Activated naive CD8-positive, alpha-beta T cell treated with anti-CD3 and anti-CD28 coated beads, Interleukin-2, amount 10 ng/mL, durations not matched to agents 7 days and 5 days (primary cell): ENCODE results near the gene MAN2C1. TPM values are rescaled to one million over a fixed set of nuclear protein-coding genes. Genes with fewer than 3 reads are reported as not detected.

Source experiments
- ATAC-seq: fragments of 150-1000 bp; cut with Tn5 transposase; one replicate; pipeline ENCODE4 v1.10.0; 2021; ENCODE audit warnings: low read depth, moderate library complexity
- POLR2A ChIA-PET: fragments of 350-600 bp; sonication (Branson Sonifier 250); formaldehyde crosslinking; loops from one replicate; lab custom pipeline; 2021; ENCODE audit warnings: antibody characterized with exemption; lab: Charles Lee
- DNase-seq: peaks from one replicate; pipeline ENCODE4 v3.0.0; 2021
- H3K27ac Mint-ChIP-seq: one replicate; pipeline ENCODE4 v1.8.0; 2022; ENCODE audit warnings: mild to moderate bottlenecking, mixed read lengths
- H3K27me3 Mint-ChIP-seq: one replicate; pipeline ENCODE4 v1.8.0; 2022; ENCODE audit warnings: mild to moderate bottlenecking, moderate library complexity, mixed read lengths
- H3K36me3 Mint-ChIP-seq: one replicate; pipeline ENCODE4 v1.8.0; 2021; ENCODE audit warnings: mild to moderate bottlenecking, mixed read lengths
- H3K4me1 Mint-ChIP-seq: one replicate; pipeline ENCODE4 v1.8.0; 2021; ENCODE audit warnings: mixed read lengths
- H3K4me3 Mint-ChIP-seq: one replicate; pipeline ENCODE4 v1.8.0; 2022; ENCODE audit warnings: mild to moderate bottlenecking, moderate library complexity, mixed read lengths
- H3K9me3 Mint-ChIP-seq: one replicate; pipeline ENCODE4 v1.8.0; 2021; ENCODE audit warnings: mixed read lengths
- total RNA-seq, 2 experiments: library from RNA; stranded (reverse); gene quantifications; one replicate each; pipeline ENCODE4 v1.2.3, GENCODE V29; 2021

Gene MAN2C1
- total RNA-seq, 2 experiments from 2014 or later: 232 to 235 TPM

DNA sequence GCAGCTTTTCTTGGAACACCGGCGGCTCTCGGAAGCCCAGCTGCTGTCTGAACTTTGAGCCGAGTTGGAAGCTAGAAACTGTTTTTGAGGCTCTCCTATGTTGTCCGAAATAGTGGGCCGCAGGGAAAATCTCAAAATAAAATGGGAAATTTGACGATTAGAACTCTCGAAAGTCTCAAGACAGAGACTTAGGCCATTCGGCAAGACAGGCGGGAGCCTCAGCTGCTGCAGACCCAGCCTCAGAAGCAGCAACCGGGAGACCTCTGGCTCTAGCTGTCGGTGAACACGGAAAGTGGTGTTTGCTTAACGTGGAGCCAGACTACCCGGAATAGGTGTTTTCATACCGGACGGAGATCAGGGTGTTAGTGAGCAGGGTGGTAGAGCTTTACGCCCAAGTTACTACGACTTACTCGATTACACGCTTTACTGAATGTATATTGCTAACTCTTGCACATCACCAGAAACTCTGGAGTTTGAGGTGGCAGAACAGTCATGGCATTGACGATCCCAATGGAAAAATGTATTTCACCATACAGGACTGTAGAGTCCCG lies 357 bp upstream of the MAN2C1 start:
- peaks cover 17% of the 10 kb centered on the region for H3K36me3 Mint-ChIP-seq
- DNase-seq: no peak

GRCh38 chr15:75367406-75367912 lies 948 bp downstream of the MAN2C1 start:
- peaks cover 17% of the 10 kb centered on the region for H3K36me3 Mint-ChIP-seq
- no peaks in the 10 kb centered on the region for H3K27me3 Mint-ChIP-seq
- POLR2A ChIA-PET: interaction anchor here (0.6 to 3.6 kb wide), 20 partner anchors 8 to 1237 kb away, joined by 3 to 110 read pairs (median 4); partner anchors contain the start of genes COMMD4, IMP3, ISLR2 and PTPN9
- DNase-seq (no peak), ATAC-seq (no peak)
- peak overlapping the region; percentile 40 for H3K27ac Mint-ChIP-seq
- peak overlapping the region; percentile 89 for H3K4me3 Mint-ChIP-seq
- H3K4me1 Mint-ChIP-seq: peaks cover 18% of the 10 kb centered on the region
- no peaks in the 10 kb centered on the region for H3K9me3 Mint-ChIP-seq

More for the DNA sequence above, 357 bp upstream of the MAN2C1 start:
- peak; percentile 6 for ATAC-seq
- POLR2A ChIA-PET: interaction anchor here (0.6 to 3.6 kb wide), 19 partner anchors 9 to 316 kb away, joined by 3 to 110 read pairs (median 5); partner anchors contain the start of genes IMP3, PTPN9, SIN3A and SNUPN
- H3K4me1 Mint-ChIP-seq: peaks cover 22% of the 10 kb centered on the region
- H3K4me3 Mint-ChIP-seq: peak overlapping the region; percentile 89
- H3K27me3 Mint-ChIP-seq: no peaks in the 10 kb centered on the region
- H3K27ac Mint-ChIP-seq: peak overlapping the region; percentile 91
- H3K9me3 Mint-ChIP-seq: no peaks in the 10 kb centered on the region

- H3K27ac Mint-ChIP-seq: no peak overlapping the region
- ATAC-seq (no peak), DNase-seq (no peak)
- POLR2A ChIA-PET: interaction anchor here (0.7 to 3.6 kb wide), 6 partner anchors 13 to 273 kb away, joined by 3 to 110 read pairs (median 10); partner anchors contain the start of genes IMP3 and SIN3A
- H3K4me1 Mint-ChIP-seq: peaks cover 18% of the 10 kb centered on the region
- H3K9me3 Mint-ChIP-seq: no peaks in the 10 kb centered on the region
- H3K36me3 Mint-ChIP-seq: peaks cover 17% of the 10 kb centered on the region
- H3K4me3 Mint-ChIP-seq: peak overlapping the region; percentile 89
- H3K27me3 Mint-ChIP-seq: no peaks in the 10 kb centered on the region
Measured at GRCh38 chr15:75367006-75367405, 1.4 kb downstream of the MAN2C1 start.

DNA sequence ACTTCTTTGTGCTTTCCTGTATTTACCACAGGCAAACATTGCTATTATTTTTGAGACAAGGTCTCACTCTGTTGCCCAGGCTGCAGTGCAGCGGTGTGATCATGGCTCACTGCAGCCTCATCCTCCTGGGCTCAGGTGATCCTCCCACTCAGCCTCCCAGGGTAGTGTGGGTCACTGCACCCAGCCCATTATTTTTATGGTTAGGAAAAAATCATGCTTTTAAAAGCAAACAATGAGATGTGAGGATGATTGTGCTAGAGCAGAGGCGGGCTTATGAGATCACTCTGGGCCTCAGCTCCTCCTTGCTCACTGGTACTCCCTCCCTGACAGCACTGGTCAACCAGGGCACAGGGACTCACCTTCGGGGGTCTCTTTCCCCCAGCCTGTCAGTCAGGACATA lies 2.2 kb downstream of the MAN2C1 start:
- POLR2A ChIA-PET: no interaction called here
- ATAC-seq (no peak), DNase-seq (no peak)
- Mint-ChIP-seq H3K4me1 (peaks cover 18% of the 10 kb centered on the region), H3K27ac (no peak overlapping the region), H3K27me3 (no peaks in the 10 kb centered on the region), H3K9me3 (no peaks in the 10 kb centered on the region), H3K36me3 (peaks cover 13% of the 10 kb centered on the region), H3K4me3 (no peak overlapping the region)

GRCh38 chr15:75364881-75365280 lies 3.5 kb downstream of the MAN2C1 start:
- Mint-ChIP-seq H3K27ac (no peak overlapping the region), H3K4me3 (no peak overlapping the region), H3K9me3 (no peaks in the 10 kb centered on the region), H3K4me1 (peaks cover 19% of the 10 kb centered on the region), H3K27me3 (no peaks in the 10 kb centered on the region), H3K36me3 (peaks cover 10% of the 10 kb centered on the region)
- DNase-seq (no peak), ATAC-seq (no peak)
- POLR2A ChIA-PET: no interaction called here

GRCh38 chr15:75363786-75364185 lies 4.6 kb downstream of the MAN2C1 start:
- no peaks in the 10 kb centered on the region for H3K27me3 Mint-ChIP-seq
- H3K27ac Mint-ChIP-seq: no peak overlapping the region
- no peak for DNase-seq
- POLR2A ChIA-PET: interaction anchor here (0.7 kb wide), 1 partner anchor 51 kb away, joined by 4 read pairs; no protein-coding TSS in a partner anchor
- H3K9me3 Mint-ChIP-seq: no peaks in the 10 kb centered on the region
- ATAC-seq: no peak
- peaks cover 7% of the 10 kb centered on the region for H3K36me3 Mint-ChIP-seq
- H3K4me1 Mint-ChIP-seq: peaks cover 10% of the 10 kb centered on the region
- no peak overlapping the region for H3K4me3 Mint-ChIP-seq

DNA sequence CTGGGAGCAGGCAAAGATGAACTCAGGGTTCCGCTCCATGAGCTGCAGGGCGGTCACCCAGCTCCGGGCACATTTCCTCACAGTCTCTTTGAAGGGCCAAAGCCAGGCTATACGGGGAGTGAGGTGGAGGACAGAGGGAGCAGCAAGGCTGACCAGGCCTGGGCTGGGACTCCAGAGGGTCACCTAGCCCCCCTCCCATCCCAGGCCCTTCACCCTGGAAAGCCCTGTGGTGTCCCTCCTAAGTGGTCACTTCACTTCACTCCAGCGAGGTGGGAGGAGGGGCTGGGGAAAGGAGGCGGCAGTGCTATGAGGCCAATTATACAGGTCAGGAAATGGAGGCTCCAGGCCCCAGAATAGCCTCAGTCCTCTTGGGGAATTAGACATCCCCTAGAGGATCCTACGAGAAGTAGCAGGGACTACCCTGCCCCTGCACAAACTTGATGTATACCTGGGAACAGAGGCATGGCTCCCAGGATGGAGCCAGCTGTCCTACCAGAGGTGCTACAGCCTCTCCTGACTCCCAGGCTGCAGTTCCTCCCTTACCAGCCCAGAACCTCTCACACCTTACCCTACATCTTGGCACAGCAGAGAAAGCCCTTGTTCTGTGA lies 5.7 kb downstream of the MAN2C1 start:
- peaks cover 9% of the 10 kb centered on the region for H3K4me1 Mint-ChIP-seq
- H3K4me3 Mint-ChIP-seq: no peak overlapping the region
- no peaks in the 10 kb centered on the region for H3K9me3 Mint-ChIP-seq
- H3K27me3 Mint-ChIP-seq: no peaks in the 10 kb centered on the region
- H3K27ac Mint-ChIP-seq: no peak overlapping the region
- H3K36me3 Mint-ChIP-seq: peaks cover 9% of the 10 kb centered on the region
- POLR2A ChIA-PET: interaction anchor here (0.7 to 1.0 kb wide), 2 partner anchors 50 to 89 kb away, joined by 4 read pairs; partner anchors contain the start of gene SIN3A
- ATAC-seq (no peak), DNase-seq (no peak)

DNA sequence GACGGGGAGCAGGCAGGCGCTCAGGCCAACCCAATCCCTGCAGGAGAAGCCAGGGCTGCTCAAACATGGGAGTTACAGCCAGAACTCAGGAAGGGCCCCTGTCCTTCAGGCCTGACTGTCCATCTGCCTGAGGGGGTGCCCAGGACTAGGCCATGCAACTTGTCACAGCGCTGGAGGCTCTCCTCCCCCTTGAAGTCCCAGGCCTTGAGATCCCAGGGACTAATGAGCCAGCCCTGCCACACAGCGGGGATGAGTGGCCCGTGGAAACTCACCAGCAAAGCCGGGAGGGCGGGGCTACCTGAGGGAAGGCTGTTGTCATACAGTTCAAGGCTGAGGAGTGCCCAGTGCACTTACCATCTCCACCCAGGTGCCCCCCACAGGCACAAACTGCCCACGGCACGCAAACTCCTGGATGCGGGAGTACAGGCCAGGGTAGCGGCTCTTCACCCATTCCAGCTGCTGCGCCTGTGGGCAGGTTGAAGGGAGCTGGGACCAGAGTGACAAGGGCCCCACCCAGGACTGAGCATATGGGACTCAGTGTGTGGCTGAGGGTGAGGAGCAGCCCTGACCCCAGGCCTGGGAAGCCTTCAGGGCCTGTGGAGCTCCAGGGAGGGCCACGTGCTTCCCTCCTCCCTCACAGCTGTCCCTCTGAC lies 6.3 kb downstream of the MAN2C1 start:
- H3K4me3 Mint-ChIP-seq: no peak overlapping the region
- no peaks in the 10 kb centered on the region for H3K9me3 Mint-ChIP-seq
- DNase-seq (no peak), ATAC-seq (no peak)
- H3K4me1 Mint-ChIP-seq: peaks cover 8% of the 10 kb centered on the region
- no peak overlapping the region for H3K27ac Mint-ChIP-seq
- no peaks in the 10 kb centered on the region for H3K27me3 Mint-ChIP-seq
- H3K36me3 Mint-ChIP-seq: peaks cover 9% of the 10 kb centered on the region
- POLR2A ChIA-PET: no interaction called here

GRCh38 chr15:75361361-75361988 lies 6.9 kb downstream of the MAN2C1 start:
- no peaks in the 10 kb centered on the region for H3K9me3 Mint-ChIP-seq
- H3K4me1 Mint-ChIP-seq: peaks cover 3% of the 10 kb centered on the region
- ATAC-seq (no peak), DNase-seq (no peak)
- no peaks in the 10 kb centered on the region for H3K27me3 Mint-ChIP-seq
- H3K4me3 Mint-ChIP-seq: no peak overlapping the region
- POLR2A ChIA-PET: interaction anchor here (0.6 kb wide), 1 partner anchor 9 kb away, joined by 4 read pairs; no protein-coding TSS in a partner anchor
- H3K36me3 Mint-ChIP-seq: peaks cover 9% of the 10 kb centered on the region
- H3K27ac Mint-ChIP-seq: peak overlapping the region; percentile 24

- no peak overlapping the region for H3K4me3 Mint-ChIP-seq
- POLR2A ChIA-PET: no interaction called here
- no peaks in the 10 kb centered on the region for H3K27me3 Mint-ChIP-seq
- H3K4me1 Mint-ChIP-seq: peaks cover 3% of the 10 kb centered on the region
- DNase-seq (no peak), ATAC-seq (no peak)
- H3K9me3 Mint-ChIP-seq: no peaks in the 10 kb centered on the region
- peak overlapping the region; percentile 35 for H3K27ac Mint-ChIP-seq
- H3K36me3 Mint-ChIP-seq: peaks cover 9% of the 10 kb centered on the region
Measured at GRCh38 chr15:75360856-75361255, 7.6 kb downstream of the MAN2C1 start.

DNA sequence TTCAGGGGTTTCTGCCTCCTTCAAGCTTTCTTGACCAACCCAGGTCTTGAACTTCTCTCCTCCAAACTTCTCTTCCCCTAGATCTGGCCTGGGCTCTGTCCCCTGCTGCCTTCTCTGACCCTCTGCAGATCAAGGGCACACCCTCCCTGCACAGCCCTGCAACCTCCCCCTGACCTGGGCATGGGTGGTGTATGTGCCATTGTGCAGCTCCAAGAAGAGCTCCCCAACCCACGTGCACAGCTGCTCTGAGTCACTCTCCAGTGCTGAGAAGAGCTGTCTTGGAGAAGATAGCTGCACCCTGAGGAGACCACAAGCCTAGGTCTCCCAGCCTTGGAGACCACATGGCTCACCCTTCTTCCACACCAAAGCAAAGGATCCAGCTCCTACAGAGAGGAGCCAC lies 8.0 kb downstream of the MAN2C1 start:
- no peaks in the 10 kb centered on the region for H3K27me3 Mint-ChIP-seq
- POLR2A ChIA-PET: interaction anchor here (1.3 kb wide), 1 partner anchor 7 kb away, joined by 3 read pairs; no protein-coding TSS in a partner anchor
- no peak overlapping the region for H3K4me3 Mint-ChIP-seq
- no peaks in the 10 kb centered on the region for H3K9me3 Mint-ChIP-seq
- peaks cover 3% of the 10 kb centered on the region for H3K4me1 Mint-ChIP-seq
- ATAC-seq: no peak
- DNase-seq: no peak
- H3K27ac Mint-ChIP-seq: peak overlapping the region; percentile 35
- H3K36me3 Mint-ChIP-seq: peaks cover 9% of the 10 kb centered on the region

DNA sequence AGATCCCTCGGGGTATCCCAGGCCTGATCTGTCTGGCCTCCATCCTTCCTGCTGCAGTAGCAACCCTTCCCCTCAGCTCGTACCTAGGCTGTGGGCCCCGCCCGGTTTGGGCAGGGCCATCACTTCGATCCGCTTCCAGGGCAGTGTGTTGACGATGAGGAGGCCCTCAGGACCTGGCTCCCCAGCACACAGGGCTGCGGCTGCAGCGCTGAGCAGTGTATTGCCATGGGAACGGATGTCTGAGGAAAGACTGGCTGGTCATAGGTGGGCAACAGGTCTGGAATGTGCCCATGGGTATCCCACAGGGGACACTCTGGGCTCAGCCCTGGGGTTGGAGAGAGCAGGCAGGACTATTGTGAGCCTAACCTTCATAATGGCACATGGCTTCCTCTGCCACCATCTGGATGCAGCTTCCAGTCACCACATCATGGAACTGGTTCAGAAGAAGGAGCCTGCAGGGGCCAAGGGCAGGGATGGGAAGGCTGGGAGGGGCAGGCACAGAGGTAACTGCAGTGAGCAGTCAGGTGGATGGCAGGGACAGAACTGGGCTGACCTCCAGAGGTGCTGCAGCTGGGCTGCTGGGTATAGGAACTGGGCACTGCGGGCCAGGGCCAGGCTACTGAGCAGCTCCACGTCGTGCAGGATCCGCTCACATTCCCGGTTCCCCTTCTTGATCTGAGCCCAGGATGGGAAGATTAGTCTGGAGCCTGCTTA lies 8.7 kb downstream of the MAN2C1 start:
- ATAC-seq (no peak), DNase-seq (no peak)
- H3K9me3 Mint-ChIP-seq: no peaks in the 10 kb centered on the region
- POLR2A ChIA-PET: interaction anchor here (1.3 kb wide), 1 partner anchor 8 kb away, joined by 3 read pairs; no protein-coding TSS in a partner anchor
- peaks cover 5% of the 10 kb centered on the region for H3K36me3 Mint-ChIP-seq
- no peak overlapping the region for H3K4me3 Mint-ChIP-seq
- peaks cover 3% of the 10 kb centered on the region for H3K4me1 Mint-ChIP-seq
- no peaks in the 10 kb centered on the region for H3K27me3 Mint-ChIP-seq
- H3K27ac Mint-ChIP-seq: no peak overlapping the region
